ENCODE results near the gene A4GNT. TPM values are rescaled to one million over a fixed set of nuclear protein-coding genes. Genes with fewer than 3 reads are reported as not detected.
"Not testable (repeated sequence)": the region's sequence is repeated elsewhere in the genome, so short reads cannot be mapped to it uniquely, and the experiment has no call there.

A4GNT gene
- total RNA-seq, 1 donor from 2014 or later = not detected

DNA sequence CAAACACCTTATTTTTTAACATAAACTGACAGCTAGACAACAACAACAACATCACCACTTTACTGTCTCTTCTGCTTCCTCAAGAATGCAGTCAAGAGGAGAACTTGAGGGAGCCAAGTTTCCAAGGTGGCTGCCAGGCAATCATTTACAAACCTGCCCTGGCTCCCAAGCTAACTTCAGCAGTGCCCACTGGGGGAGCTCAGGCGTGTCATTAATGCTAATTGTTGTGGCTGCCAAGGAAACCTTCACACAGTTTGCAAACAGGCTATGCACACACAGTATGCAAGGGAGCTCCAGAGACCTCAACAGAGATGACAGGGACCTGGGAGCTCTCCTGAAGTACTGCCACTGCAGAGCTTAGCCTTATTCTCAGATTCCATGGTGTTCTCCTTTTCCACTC lies 18.9 kb downstream of the A4GNT start:
- peaks cover 5% of the 10 kb centered on the region for H3K4me1 Mint-ChIP-seq (ENCODE audit: low read depth)
- H3K36me3 Mint-ChIP-seq (ENCODE audit: low read depth) = no peaks in the 10 kb centered on the region
- H3K27me3 Mint-ChIP-seq (ENCODE audit: low read depth) = peaks cover 44% of the 10 kb centered on the region
- no peak overlapping the region for H3K27ac Mint-ChIP-seq
- intact Hi-C loops (cut with micrococcal nuclease) = no loop called here
- no peak for DNase-seq (ENCODE audit: low spot score)
- H3K4me3 Mint-ChIP-seq (ENCODE audit: low read depth) = no peak overlapping the region
- H3K9me3 Mint-ChIP-seq = no peaks in the 10 kb centered on the region

DNA sequence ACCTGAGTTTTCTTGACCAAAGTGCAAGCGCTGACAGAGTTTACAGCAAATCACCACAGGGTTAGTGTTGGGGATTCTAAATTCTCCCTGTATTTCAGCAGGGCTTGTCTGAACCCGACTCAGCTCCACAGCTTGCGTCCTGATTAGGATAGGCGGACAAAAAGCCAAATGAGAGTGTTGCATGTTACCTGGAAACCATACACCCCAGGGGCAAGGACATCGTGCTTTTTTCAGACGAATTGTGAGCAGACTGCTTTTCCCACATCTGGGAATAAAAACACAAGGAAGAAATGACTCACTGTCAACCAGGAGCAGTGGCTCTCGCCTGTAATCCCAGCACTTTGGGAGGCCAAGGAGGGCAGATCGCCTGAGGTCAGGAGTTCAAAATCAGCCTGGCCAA lies 19.8 kb downstream of the A4GNT start:
- intact Hi-C loops (cut with micrococcal nuclease) = no loop called here
- DNase-seq (ENCODE audit: low spot score) = no peak
- H3K9me3 Mint-ChIP-seq = no peaks in the 10 kb centered on the region
- no peaks in the 10 kb centered on the region for H3K36me3 Mint-ChIP-seq (ENCODE audit: low read depth)
- no peak overlapping the region for H3K27ac Mint-ChIP-seq
- H3K4me3 Mint-ChIP-seq (ENCODE audit: low read depth) = no peak overlapping the region
- H3K4me1 Mint-ChIP-seq (ENCODE audit: low read depth) = peaks cover 5% of the 10 kb centered on the region
- peaks cover 43% of the 10 kb centered on the region for H3K27me3 Mint-ChIP-seq (ENCODE audit: low read depth)

- H3K9me3 Mint-ChIP-seq = no peaks in the 10 kb centered on the region
- no peak overlapping the region for H3K4me3 Mint-ChIP-seq (ENCODE audit: low read depth)
- peaks cover 13% of the 10 kb centered on the region for H3K27me3 Mint-ChIP-seq (ENCODE audit: low read depth)
- H3K36me3 Mint-ChIP-seq (ENCODE audit: low read depth) = no peaks in the 10 kb centered on the region
- H3K27ac Mint-ChIP-seq = no peak overlapping the region
- intact Hi-C loops (cut with micrococcal nuclease) = no loop called here
- no peaks in the 10 kb centered on the region for H3K4me1 Mint-ChIP-seq (ENCODE audit: low read depth)
- DNase-seq (ENCODE audit: low spot score) = no peak
Observed at GRCh38 chr3:138105598-138105997, 26.6 kb downstream of the A4GNT start.

DNA sequence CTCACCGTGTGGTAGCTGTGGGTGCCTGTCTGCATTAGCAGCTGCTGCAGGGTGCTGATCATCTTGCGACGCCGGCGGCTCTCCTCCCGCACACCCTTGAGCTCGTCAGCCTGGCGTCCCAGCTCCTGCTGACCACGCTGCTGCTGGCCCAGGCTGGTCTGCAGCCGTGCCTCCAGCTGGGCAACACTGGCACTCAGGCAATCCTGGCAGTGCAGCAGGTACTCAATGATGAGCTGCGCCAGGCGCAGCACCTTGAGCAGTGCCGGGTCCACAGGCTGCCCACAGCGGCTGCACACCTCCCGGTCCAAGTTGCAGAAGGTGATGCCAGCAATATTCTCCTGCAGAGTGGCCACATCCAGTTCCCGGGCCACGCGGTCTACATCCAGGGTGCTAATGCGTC lies 28.7 kb downstream of the A4GNT start:
- H3K27ac Mint-ChIP-seq = no peak overlapping the region
- no peaks in the 10 kb centered on the region for H3K9me3 Mint-ChIP-seq
- no peak for DNase-seq (ENCODE audit: low spot score)
- no peak overlapping the region for H3K4me3 Mint-ChIP-seq (ENCODE audit: low read depth)
- H3K36me3 Mint-ChIP-seq (ENCODE audit: low read depth) = no peaks in the 10 kb centered on the region
- intact Hi-C loops (cut with micrococcal nuclease) = no loop called here
- peaks cover 4% of the 10 kb centered on the region for H3K27me3 Mint-ChIP-seq (ENCODE audit: low read depth)
- H3K4me1 Mint-ChIP-seq (ENCODE audit: low read depth) = no peaks in the 10 kb centered on the region

GRCh38 chr3:138101351-138101940 lies 30.7 kb downstream of the A4GNT start:
- H3K27ac Mint-ChIP-seq; H3K36me3 Mint-ChIP-seq (ENCODE audit: low read depth); H3K4me1 Mint-ChIP-seq (ENCODE audit: low read depth); DNase-seq (ENCODE audit: low spot score); H3K9me3 Mint-ChIP-seq; H3K27me3 Mint-ChIP-seq (ENCODE audit: low read depth); intact Hi-C loops (cut with micrococcal nuclease); H3K4me3 Mint-ChIP-seq (ENCODE audit: low read depth): not testable (repeated sequence)

DNA sequence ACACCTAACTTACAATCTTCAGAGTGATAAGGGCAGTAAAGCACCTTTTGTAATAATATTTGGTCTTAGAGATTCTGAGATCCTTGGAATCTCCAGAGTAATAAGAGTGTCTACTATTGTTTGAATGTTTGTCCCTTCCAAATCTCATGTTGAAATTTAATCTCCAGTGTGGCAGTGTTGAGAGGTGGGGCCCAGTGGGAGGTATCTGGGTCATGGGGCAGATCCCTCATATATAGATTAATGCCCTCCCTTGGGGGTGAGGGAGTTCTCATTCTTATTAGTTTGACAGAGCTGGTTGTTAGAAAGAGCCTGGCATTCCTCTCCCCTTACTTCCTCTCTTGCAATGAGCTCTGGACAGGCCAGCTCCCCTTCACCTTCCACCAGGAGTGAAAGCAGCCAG lies 32.8 kb downstream of the A4GNT start:
- DNase-seq (ENCODE audit: low spot score) = no peak
- intact Hi-C loops (cut with micrococcal nuclease) = no loop called here
- Mint-ChIP-seq H3K36me3 (ENCODE audit: low read depth) (no peaks in the 10 kb centered on the region), H3K27me3 (ENCODE audit: low read depth) (peaks cover 9% of the 10 kb centered on the region), H3K4me1 (ENCODE audit: low read depth) (no peaks in the 10 kb centered on the region), H3K4me3 (ENCODE audit: low read depth) (no peak overlapping the region), H3K9me3 (no peaks in the 10 kb centered on the region), H3K27ac (no peak overlapping the region)

GRCh38 chr3:138097192-138098172 lies 34.7 kb downstream of the A4GNT start:
- Mint-ChIP-seq H3K36me3 (ENCODE audit: low read depth) (no peaks in the 10 kb centered on the region), H3K27ac (no peak overlapping the region), H3K4me3 (ENCODE audit: low read depth) (no peak overlapping the region), H3K27me3 (ENCODE audit: low read depth) (peaks cover 17% of the 10 kb centered on the region), H3K4me1 (ENCODE audit: low read depth) (peaks cover 3% of the 10 kb centered on the region), H3K9me3 (no peaks in the 10 kb centered on the region)
- intact Hi-C loops (cut with micrococcal nuclease) = loop anchor here (1.0 kb wide), 1 partner anchor 19 kb away; no protein-coding TSS in a partner anchor
- DNase-seq (ENCODE audit: low spot score) = no peak

DNA sequence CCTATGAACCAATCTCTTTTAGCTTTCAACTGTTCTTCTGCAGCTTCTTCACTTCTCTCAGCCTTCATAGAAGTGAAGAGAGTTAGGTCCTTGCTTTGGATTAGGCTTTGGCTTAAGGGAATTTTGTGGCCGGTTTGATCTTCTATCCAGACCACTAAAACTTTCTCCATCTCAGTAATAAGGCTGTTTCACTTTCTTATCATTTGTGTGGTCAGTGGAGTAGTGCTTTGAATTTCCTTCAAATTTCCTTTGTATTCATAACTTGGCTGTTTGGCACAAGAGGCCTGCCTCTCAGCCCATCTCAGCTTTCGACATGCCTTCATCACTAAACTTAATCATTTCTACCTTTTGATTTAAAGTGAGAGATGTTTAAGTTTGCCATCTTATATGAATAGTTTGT lies 38.5 kb downstream of the A4GNT start:
- no peak for DNase-seq (ENCODE audit: low spot score)
- peaks cover 5% of the 10 kb centered on the region for H3K4me1 Mint-ChIP-seq (ENCODE audit: low read depth)
- no peaks in the 10 kb centered on the region for H3K9me3 Mint-ChIP-seq
- intact Hi-C loops (cut with micrococcal nuclease) = no loop called here
- no peak overlapping the region for H3K4me3 Mint-ChIP-seq (ENCODE audit: low read depth)
- no peak overlapping the region for H3K27ac Mint-ChIP-seq
- H3K27me3 Mint-ChIP-seq (ENCODE audit: low read depth) = peaks cover 27% of the 10 kb centered on the region
- H3K36me3 Mint-ChIP-seq (ENCODE audit: low read depth) = no peaks in the 10 kb centered on the region

DNA sequence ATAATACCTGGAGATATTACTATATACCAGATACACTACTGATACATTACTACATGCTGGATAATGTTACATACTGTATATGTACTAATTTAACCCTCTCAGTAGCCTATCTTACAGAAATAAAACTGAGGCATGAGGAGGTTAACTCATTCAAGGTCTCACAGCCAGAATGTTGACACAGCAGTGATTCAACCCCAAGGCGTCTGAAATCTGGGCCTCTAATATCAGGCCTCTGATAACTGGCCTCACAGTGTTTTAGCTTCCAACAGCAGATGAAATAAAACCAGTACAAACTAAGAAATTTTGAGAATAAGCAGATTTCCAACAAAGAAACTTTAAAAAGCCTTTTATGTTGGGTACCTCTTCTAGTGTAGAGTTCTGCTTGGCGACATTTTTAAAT lies 40.2 kb downstream of the A4GNT start:
- intact Hi-C loops (cut with micrococcal nuclease) = no loop called here
- H3K4me3 Mint-ChIP-seq (ENCODE audit: low read depth) = no peak overlapping the region
- H3K4me1 Mint-ChIP-seq (ENCODE audit: low read depth) = peaks cover 5% of the 10 kb centered on the region
- no peak overlapping the region for H3K27ac Mint-ChIP-seq
- H3K27me3 Mint-ChIP-seq (ENCODE audit: low read depth) = peaks cover 31% of the 10 kb centered on the region
- no peak for DNase-seq (ENCODE audit: low spot score)
- no peaks in the 10 kb centered on the region for H3K9me3 Mint-ChIP-seq
- no peaks in the 10 kb centered on the region for H3K36me3 Mint-ChIP-seq (ENCODE audit: low read depth)

GRCh38 chr3:138089091-138089490 lies 43.1 kb downstream of the A4GNT start:
- intact Hi-C loops (cut with micrococcal nuclease) = no loop called here
- no peaks in the 10 kb centered on the region for H3K9me3 Mint-ChIP-seq
- H3K4me1 Mint-ChIP-seq (ENCODE audit: low read depth) = peaks cover 7% of the 10 kb centered on the region
- peaks cover 29% of the 10 kb centered on the region for H3K27me3 Mint-ChIP-seq (ENCODE audit: low read depth)
- H3K36me3 Mint-ChIP-seq (ENCODE audit: low read depth) = no peaks in the 10 kb centered on the region
- no peak overlapping the region for H3K4me3 Mint-ChIP-seq (ENCODE audit: low read depth)
- no peak for DNase-seq (ENCODE audit: low spot score)
- no peak overlapping the region for H3K27ac Mint-ChIP-seq

DNA sequence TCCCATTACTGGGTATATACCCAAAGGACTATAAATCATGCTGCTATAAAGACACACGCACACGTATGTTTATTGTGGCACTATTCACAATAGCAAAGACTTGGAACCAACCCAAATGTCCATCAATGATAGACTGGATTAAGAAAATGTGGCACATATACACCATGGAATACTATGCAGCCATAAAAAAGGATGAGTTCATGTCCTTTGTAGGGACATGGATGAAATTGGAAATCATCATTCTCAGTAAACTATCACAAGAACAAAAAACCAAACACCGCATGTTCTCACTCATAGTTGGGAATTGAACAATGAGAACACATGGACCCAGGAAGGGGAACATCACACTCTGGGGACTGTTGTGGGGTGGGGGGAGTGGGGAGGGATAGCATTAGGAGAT lies 46.4 kb downstream of the A4GNT start:
- DNase-seq (ENCODE audit: low spot score); H3K9me3 Mint-ChIP-seq; H3K27ac Mint-ChIP-seq; intact Hi-C loops (cut with micrococcal nuclease); H3K36me3 Mint-ChIP-seq (ENCODE audit: low read depth); H3K4me3 Mint-ChIP-seq (ENCODE audit: low read depth): not testable (repeated sequence)
- Mint-ChIP-seq H3K4me1 (ENCODE audit: low read depth) (peaks cover 29% of the 10 kb centered on the region), H3K27me3 (ENCODE audit: low read depth) (peaks cover 19% of the 10 kb centered on the region)

- Mint-ChIP-seq H3K4me1 (ENCODE audit: low read depth) (peaks cover 35% of the 10 kb centered on the region), H3K27me3 (ENCODE audit: low read depth) (peaks cover 14% of the 10 kb centered on the region), H3K4me3 (ENCODE audit: low read depth) (no peak overlapping the region), H3K27ac (no peak overlapping the region), H3K36me3 (ENCODE audit: low read depth) (no peaks in the 10 kb centered on the region), H3K9me3 (no peaks in the 10 kb centered on the region)
- intact Hi-C loops (cut with micrococcal nuclease) = loop anchor here (5.0 kb wide), 1 partner anchor 33 kb away; the partner anchor contains the start of gene DZIP1L
- no peak for DNase-seq (ENCODE audit: low spot score)
Observed at GRCh38 chr3:138084196-138084595, 48.0 kb downstream of the A4GNT start.

- no peaks in the 10 kb centered on the region for H3K9me3 Mint-ChIP-seq
- intact Hi-C loops (cut with micrococcal nuclease) = loop anchor here (1.0 to 5.0 kb wide), 2 partner anchors 17 to 34 kb away; partner anchors contain the start of gene DZIP1L
- no peak for DNase-seq (ENCODE audit: low spot score)
- H3K4me1 Mint-ChIP-seq (ENCODE audit: low read depth) = peaks cover 41% of the 10 kb centered on the region
- peak overlapping the region; percentile 8 for H3K27ac Mint-ChIP-seq
- no peaks in the 10 kb centered on the region for H3K36me3 Mint-ChIP-seq (ENCODE audit: low read depth)
- H3K27me3 Mint-ChIP-seq (ENCODE audit: low read depth) = peaks cover 8% of the 10 kb centered on the region
- H3K4me3 Mint-ChIP-seq (ENCODE audit: low read depth) = no peak overlapping the region
Observed at GRCh38 chr3:138082992-138083386, 49.2 kb downstream of the A4GNT start.
